IPS DF 6.9 (cell line): ENCODE results near the gene KCNN2.

ENCODE experiments used
- DNase-seq: peaks from one replicate; pipeline ENCODE4 v3.0.0-alpha.2; 2013; ENCODE audit warnings: low read depth, low spot score
- H3K27ac ChIP-seq: one replicate; pipeline ENCODE4 v1.5.1; 2013; ENCODE audit warnings: low read length, control low read depth
- H3K27me3 ChIP-seq: 2 replicates; pipeline ENCODE4 v1.6.1; 2013; ENCODE audit warnings: mild to moderate bottlenecking, low read length; ENCODE audit not compliant: control insufficient read depth, insufficient read depth
- H3K36me3 ChIP-seq: 2 replicates; pipeline ENCODE4 v1.6.1; 2013; ENCODE audit warnings: low read length; ENCODE audit not compliant: control insufficient read depth, insufficient read depth
- H3K4me1 ChIP-seq: 2 replicates; pipeline ENCODE4 v1.6.1; 2013; ENCODE audit warnings: low read length; ENCODE audit not compliant: control insufficient read depth, insufficient read depth
- H3K4me3 ChIP-seq: 2 replicates; pipeline ENCODE4 v1.5.1; 2013; ENCODE audit warnings: mild to moderate bottlenecking, low read length
- H3K9me3 ChIP-seq: 2 replicates; pipeline ENCODE4 v1.6.1; 2013; ENCODE audit warnings: low read length, inconsistent platforms; ENCODE audit not compliant: control insufficient read depth, insufficient read depth
- WGBS: extraction: QIAGEN DNeasy Blood & Tissue Kit; methylation state at CpG from one replicate; pipeline ENCODE4 v1.1.7; 2013; ENCODE audit warnings: mixed read lengths, missing lambda C conversion rate; ENCODE audit not compliant: insufficient read length, insufficient coverage; 5-methylcytosine and 5-hydroxymethylcytosine counted together

The KCNN2 gene

GRCh38 chr5:114362197-114362976 is 517 bp downstream of the KCNN2 start:
- no CpG with 5 or more reads among the region's 87 CpGs for WGBS
- Histone ChIP-seq H3K4me1 (no peaks in the 10 kb centered on the region), H3K27me3 (no peaks in the 10 kb centered on the region; the same call in 1 of the 2 replicates), H3K4me3 (peak overlapping the region; percentile 72; the same call in 1 of the 2 replicates), H3K9me3 (no peaks in the 10 kb centered on the region), H3K36me3 (no peaks in the 10 kb centered on the region), H3K27ac (no peak overlapping the region)
- no peak for DNase-seq

DNA sequence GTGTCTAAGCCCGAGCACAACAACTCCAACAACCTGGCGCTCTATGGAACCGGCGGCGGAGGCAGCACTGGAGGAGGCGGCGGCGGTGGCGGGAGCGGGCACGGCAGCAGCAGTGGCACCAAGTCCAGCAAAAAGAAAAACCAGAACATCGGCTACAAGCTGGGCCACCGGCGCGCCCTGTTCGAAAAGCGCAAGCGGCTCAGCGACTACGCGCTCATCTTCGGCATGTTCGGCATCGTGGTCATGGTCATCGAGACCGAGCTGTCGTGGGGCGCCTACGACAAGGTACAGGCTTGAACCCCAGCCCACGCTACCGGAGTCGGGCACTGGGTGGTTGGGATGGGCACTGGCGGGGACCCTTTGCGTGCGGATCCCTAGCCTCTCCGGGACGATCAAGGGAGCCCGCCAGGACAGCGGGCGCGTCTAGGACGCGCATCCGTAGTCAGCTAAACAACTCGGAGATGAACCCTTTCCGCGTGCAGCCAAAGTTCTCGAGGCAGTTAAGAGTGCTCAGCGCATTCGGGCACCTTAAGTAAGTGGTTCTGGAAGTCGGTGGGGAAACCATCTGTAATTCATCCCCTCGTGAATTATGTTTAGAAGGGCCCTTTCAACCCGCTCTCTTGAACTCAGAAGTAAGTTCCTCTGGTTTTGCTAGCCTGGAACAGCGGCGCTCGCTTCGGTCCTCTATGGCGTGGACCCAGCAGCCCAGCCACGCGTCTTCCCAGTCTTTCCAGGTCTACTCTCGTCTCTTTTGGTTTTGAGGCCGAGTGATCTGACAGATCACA is 1.3 kb downstream of the KCNN2 start:
- no peaks in the 10 kb centered on the region; the same call in 1 of the 2 replicates for H3K27me3 ChIP-seq
- no peak for DNase-seq
- H3K27ac ChIP-seq = no peak overlapping the region
- no peaks in the 10 kb centered on the region for H3K9me3 ChIP-seq
- WGBS = no CpG with 5 or more reads among the region's 62 CpGs
- no peaks in the 10 kb centered on the region for H3K36me3 ChIP-seq
- H3K4me3 ChIP-seq = peak overlapping the region; percentile 72; the same call in 1 of the 2 replicates
- H3K4me1 ChIP-seq = no peaks in the 10 kb centered on the region

DNA sequence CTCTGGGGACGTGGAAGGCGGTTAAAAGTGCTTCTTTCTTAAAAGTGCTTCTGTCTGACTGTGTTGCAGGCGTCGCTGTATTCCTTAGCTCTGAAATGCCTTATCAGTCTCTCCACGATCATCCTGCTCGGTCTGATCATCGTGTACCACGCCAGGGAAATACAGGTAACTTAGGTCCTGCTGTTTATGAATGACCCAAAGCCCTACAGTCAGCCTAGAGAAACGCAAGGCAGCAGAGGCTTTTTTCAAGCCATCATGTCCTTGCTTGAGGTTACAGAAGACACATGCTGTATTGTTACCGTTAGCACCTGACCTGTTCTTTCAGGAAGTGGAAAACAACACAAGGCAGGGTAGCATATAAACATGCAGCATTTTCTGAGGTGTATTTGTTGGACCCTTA is 2.0 kb downstream of the KCNN2 start:
- no peak for DNase-seq
- H3K4me3 ChIP-seq = peak overlapping the region; percentile 72; the same call in 1 of the 2 replicates
- H3K9me3 ChIP-seq = no peaks in the 10 kb centered on the region
- no peaks in the 10 kb centered on the region for H3K4me1 ChIP-seq
- no peaks in the 10 kb centered on the region for H3K36me3 ChIP-seq
- H3K27me3 ChIP-seq = no peaks in the 10 kb centered on the region; the same call in 1 of the 2 replicates
- H3K27ac ChIP-seq = no peak overlapping the region
- WGBS = no CpG with 5 or more reads among the region's 10 CpGs

DNA sequence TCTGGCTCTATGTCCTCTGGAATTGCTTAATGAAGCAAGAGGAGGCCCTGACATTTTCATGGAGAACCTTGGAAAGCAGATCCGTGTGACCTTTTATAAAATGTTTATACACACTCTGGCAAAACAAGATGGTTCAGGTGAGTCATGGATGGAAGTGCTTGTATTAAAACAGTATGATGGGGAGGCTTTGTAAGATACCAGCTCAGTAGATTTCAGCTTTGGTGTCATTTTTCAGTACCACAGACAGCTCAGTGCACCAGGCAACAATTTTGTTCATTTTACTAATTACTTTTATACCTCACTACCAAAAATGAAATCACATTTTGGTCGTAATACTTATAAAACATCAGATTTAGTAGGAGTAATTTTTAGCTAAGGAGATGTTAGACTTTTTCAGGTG is 5.2 kb downstream of the KCNN2 start:
- no CpG with 5 or more reads among the region's 2 CpGs for WGBS
- H3K27ac ChIP-seq = no peak overlapping the region
- H3K36me3 ChIP-seq = no peaks in the 10 kb centered on the region
- H3K9me3 ChIP-seq = no peaks in the 10 kb centered on the region
- H3K27me3 ChIP-seq = no peaks in the 10 kb centered on the region; the same call in 1 of the 2 replicates
- no peak for DNase-seq
- H3K4me1 ChIP-seq = no peaks in the 10 kb centered on the region
- H3K4me3 ChIP-seq = no peak overlapping the region

DNA sequence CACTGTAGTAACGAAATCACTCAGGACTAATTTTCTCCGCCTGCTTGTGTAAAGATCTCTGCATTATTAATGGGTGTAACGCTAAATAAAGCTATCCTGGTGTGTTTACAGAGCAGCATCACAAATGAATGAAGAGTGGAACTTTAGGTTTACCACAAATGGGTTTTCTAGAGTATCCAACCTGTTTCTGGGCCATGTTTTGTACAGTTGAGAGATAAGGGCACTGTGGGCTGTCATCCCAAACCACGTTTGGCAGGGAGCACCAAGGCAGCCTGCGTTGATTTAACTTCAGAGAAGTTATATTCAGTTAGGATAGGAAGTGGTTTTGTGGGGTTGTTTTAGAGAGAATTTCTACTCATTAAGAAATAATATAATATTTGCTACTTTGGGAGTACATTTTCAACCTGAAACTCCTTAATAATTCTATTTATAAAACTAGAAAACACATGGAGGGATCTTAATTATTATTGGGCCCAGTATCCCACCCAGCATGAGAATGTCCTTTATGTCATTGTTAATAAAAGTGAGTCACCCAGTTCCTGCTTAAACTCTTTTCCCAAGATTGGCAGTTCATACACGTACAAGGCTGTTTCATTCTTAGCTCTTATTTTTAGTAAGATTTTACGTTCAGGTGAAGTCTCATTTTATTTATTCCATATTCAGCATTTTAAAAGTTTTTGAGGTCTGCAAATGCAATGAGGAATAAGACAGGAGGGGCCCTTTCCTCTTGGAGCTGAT is 8.0 kb downstream of the KCNN2 start:
- Histone ChIP-seq H3K9me3 (no peaks in the 10 kb centered on the region), H3K27me3 (no peaks in the 10 kb centered on the region), H3K36me3 (no peaks in the 10 kb centered on the region), H3K4me1 (no peaks in the 10 kb centered on the region), H3K27ac (no peak overlapping the region), H3K4me3 (no peak overlapping the region)
- no peak for DNase-seq
- WGBS = no CpG with 5 or more reads among the region's 7 CpGs

- H3K4me3 ChIP-seq = no peak overlapping the region
- no peak overlapping the region for H3K27ac ChIP-seq
- no peaks in the 10 kb centered on the region for H3K9me3 ChIP-seq
- WGBS = no CpG with 5 or more reads among the region's 7 CpGs
- no peaks in the 10 kb centered on the region for H3K4me1 ChIP-seq
- H3K36me3 ChIP-seq = no peaks in the 10 kb centered on the region
- no peak for DNase-seq
- H3K27me3 ChIP-seq = no peaks in the 10 kb centered on the region
These were observed 15.4 kb downstream of the KCNN2 start for GRCh38 chr5:114377050-114377844.

DNA sequence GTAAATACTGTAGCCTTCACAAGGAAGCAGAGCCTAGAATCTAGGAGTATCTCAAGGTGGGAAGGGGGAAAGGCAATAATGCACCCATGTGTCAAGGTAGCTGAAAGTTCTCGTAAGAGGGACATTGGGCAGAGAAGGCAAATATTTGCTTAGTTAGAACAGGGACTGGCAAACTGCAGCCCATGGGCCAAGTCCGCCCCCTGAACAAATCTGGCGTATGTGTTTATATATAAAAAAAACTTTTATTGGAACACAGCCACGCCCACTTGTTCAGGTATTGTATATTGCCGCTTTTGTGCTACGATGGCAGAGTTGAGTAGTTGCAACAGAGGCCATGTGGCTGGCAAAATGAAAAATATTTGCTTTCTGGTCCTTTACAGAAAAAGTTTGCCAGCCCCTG is 16.1 kb downstream of the KCNN2 start:
- Histone ChIP-seq H3K4me3 (no peak overlapping the region), H3K27me3 (no peaks in the 10 kb centered on the region), H3K27ac (no peak overlapping the region), H3K9me3 (no peaks in the 10 kb centered on the region), H3K36me3 (no peaks in the 10 kb centered on the region), H3K4me1 (no peaks in the 10 kb centered on the region)
- WGBS = no CpG with 5 or more reads among the region's 6 CpGs
- no peak for DNase-seq

GRCh38 chr5:114380721-114381120 is 18.9 kb downstream of the KCNN2 start:
- no peak overlapping the region for H3K27ac ChIP-seq
- no peak overlapping the region for H3K4me3 ChIP-seq
- H3K4me1 ChIP-seq = no peaks in the 10 kb centered on the region
- no peaks in the 10 kb centered on the region for H3K36me3 ChIP-seq
- no peak for DNase-seq
- no CpG with 5 or more reads among the region's 5 CpGs for WGBS
- H3K9me3 ChIP-seq = no peaks in the 10 kb centered on the region
- no peaks in the 10 kb centered on the region for H3K27me3 ChIP-seq

- H3K4me1 ChIP-seq = peaks cover 3% of the 10 kb centered on the region; the same call in 1 of the 2 replicates
- DNase-seq = no peak
- no peaks in the 10 kb centered on the region for H3K9me3 ChIP-seq
- H3K36me3 ChIP-seq = no peaks in the 10 kb centered on the region
- no peak overlapping the region for H3K4me3 ChIP-seq
- no peak overlapping the region for H3K27ac ChIP-seq
- no peaks in the 10 kb centered on the region for H3K27me3 ChIP-seq
- WGBS = no CpG with 5 or more reads among the region's 1 CpG
These were observed 25.6 kb downstream of the KCNN2 start for GRCh38 chr5:114387433-114387832.
